PFSK-1 (cell line): Measurements from ENCODE around the gene FAM174C.

Source experiments
- REST ChIP-seq, 2 experiments: IDR thresholded peaks; 2 replicates each; pipeline versions ENCODE4 v1.6.1 to v1.8.0; 2011 to 2012; ENCODE audit warnings: low read depth in 2 of 2, low read length in 2 of 2, control low read depth in 1 of 2, inconsistent platforms in 1 of 2, mild to moderate bottlenecking in 1 of 2, moderate library complexity in 1 of 2; ENCODE audit not compliant: insufficient read depth in 1 of 2
- TAF1 ChIP-seq: IDR thresholded peaks from 2 replicates; pipeline ENCODE4 v1.6.1; 2012; ENCODE audit warnings: low read length, control low read depth, borderline replicate concordance; ENCODE audit not compliant: insufficient read depth

GRCh38 chr19:1324249-1324805 is 49.0 kb downstream of the FAM174C start:
- TF ChIP-seq TAF1, result no peak
- TF ChIP-seq REST (IDR thresholded peaks at IDR 0.05; ENCODE audit: insufficient read depth in 1 of 2, low read depth in 2 of 2, low read length in 2 of 2), result no peak
